ENCODE data around the gene ABCD1. TPM values are rescaled to one million over a fixed set of nuclear protein-coding genes. Genes with fewer than 3 reads are reported as not detected.

The ABCD1 gene
- total and polyA plus RNA-seq, 4 donors: 4.0 to 10.8 (median 7.6) TPM

DNA sequence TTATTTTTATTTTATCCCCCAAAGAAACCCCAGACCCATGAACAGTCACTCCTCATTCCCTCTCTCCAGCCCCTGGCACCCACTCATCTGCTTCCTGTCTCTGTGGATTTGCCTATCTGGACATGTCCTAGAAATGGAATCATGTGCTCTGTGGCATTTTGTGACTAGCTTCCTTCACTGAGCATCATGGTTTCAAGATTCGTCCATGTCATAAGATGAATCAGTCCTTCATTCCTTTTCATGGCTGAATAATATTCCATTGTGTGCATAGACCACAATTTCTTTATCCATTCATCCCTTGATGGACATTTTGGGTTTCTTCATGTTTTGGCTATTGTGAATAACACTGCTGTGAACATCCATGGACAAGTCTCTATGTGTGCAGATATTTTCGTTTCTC is 10.2 kb downstream of the ABCD1 start:
- Histone ChIP-seq H3K9me3 (ENCODE audit: control insufficient read depth in 4 of 4, low read length in 3 of 4) (no peaks in the 10 kb centered on the region), H3K4me3 (ENCODE audit: low read depth in 1 of 3, low read length in 3 of 3) (no peak overlapping the region), H3K4me1 (ENCODE audit: control insufficient read depth in 4 of 4, insufficient read depth in 4 of 4, low read length in 3 of 4) (peaks cover 0 to 8% (median 4%) of the 10 kb centered on the region in 4 donors), H3K9ac (ENCODE audit: low read depth in 1 of 2, low read length in 2 of 2) (no peak overlapping the region), H3K27me3 (ENCODE audit: control insufficient read depth in 4 of 4, insufficient read depth in 4 of 4, low read length in 3 of 4) (no peaks in the 10 kb centered on the region), H3K36me3 (ENCODE audit: control insufficient read depth in 4 of 4, insufficient read depth in 3 of 4, low read depth in 1 of 4, low read length in 3 of 4) (peaks cover 0 to 8% (median 0%) of the 10 kb centered on the region in 4 donors), H3K27ac (ENCODE audit: low read depth in 1 of 2, low read length in 2 of 2) (no peak overlapping the region)
- 94% methylated on average over 2 of the region's 2 CpGs for WGBS
- DNase-seq (ENCODE audit: low spot score): no peak
- TF ChIP-seq RXRA (IDR thresholded peaks at IDR 0.05) (no peak), FOXA1 (IDR thresholded peaks at IDR 0.05) (no peak), JUND (IDR thresholded peaks at IDR 0.05) (no peak), HNF4A (conservative IDR thresholded peaks at IDR 0.05) (no peak), SP1 (IDR thresholded peaks at IDR 0.05) (no peak), EGR1 (IDR thresholded peaks at IDR 0.05; ENCODE audit: low read depth in 2 of 2) (no peak), NR2F2 (IDR thresholded peaks at IDR 0.05) (no peak)
- TF ChIP-seq, protein P1, sequence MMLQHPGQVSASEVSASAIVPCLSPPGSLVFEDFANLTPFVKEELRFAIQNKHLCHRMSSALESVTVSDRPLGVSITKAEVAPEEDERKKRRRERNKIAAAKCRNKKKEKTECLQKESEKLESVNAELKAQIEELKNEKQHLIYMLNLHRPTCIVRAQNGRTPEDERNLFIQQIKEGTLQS (IDR thresholded peaks at IDR 0.05): no peak
- TF ChIP-seq, protein P2, sequence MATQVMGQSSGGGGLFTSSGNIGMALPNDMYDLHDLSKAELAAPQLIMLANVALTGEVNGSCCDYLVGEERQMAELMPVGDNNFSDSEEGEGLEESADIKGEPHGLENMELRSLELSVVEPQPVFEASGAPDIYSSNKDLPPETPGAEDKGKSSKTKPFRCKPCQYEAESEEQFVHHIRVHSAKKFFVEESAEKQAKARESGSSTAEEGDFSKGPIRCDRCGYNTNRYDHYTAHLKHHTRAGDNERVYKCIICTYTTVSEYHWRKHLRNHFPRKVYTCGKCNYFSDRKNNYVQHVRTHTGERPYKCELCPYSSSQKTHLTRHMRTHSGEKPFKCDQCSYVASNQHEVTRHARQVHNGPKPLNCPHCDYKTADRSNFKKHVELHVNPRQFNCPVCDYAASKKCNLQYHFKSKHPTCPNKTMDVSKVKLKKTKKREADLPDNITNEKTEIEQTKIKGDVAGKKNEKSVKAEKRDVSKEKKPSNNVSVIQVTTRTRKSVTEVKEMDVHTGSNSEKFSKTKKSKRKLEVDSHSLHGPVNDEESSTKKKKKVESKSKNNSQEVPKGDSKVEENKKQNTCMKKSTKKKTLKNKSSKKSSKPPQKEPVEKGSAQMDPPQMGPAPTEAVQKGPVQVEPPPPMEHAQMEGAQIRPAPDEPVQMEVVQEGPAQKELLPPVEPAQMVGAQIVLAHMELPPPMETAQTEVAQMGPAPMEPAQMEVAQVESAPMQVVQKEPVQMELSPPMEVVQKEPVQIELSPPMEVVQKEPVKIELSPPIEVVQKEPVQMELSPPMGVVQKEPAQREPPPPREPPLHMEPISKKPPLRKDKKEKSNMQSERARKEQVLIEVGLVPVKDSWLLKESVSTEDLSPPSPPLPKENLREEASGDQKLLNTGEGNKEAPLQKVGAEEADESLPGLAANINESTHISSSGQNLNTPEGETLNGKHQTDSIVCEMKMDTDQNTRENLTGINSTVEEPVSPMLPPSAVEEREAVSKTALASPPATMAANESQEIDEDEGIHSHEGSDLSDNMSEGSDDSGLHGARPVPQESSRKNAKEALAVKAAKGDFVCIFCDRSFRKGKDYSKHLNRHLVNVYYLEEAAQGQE (IDR thresholded peaks at IDR 0.05): no peak

DNA sequence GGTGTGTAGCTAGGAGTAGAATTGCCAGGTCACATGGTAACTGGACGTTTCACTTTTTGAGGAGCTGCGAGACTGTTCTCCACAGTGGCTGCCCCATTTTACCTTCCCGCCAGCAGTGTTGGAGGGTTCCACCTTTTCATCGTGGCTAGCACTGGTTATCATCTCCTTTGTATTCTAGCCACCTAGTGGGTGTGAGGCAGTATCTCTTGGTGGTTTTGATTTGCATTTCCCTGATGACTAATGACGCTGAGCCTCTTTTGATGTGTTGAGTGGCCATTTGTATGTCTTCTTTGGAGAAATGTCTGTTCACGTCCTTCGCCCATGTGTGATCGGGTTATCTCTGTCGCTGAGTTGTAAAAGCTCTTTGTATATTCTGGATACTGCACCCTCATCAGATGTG is 10.6 kb downstream of the ABCD1 start:
- no peak for DNase-seq (ENCODE audit: low spot score)
- Histone ChIP-seq H3K36me3 (ENCODE audit: control insufficient read depth in 4 of 4, insufficient read depth in 3 of 4, low read depth in 1 of 4, low read length in 3 of 4) (peaks cover 0 to 8% (median 1%) of the 10 kb centered on the region in 4 donors), H3K27me3 (ENCODE audit: control insufficient read depth in 4 of 4, insufficient read depth in 4 of 4, low read length in 3 of 4) (no peaks in the 10 kb centered on the region), H3K9ac (ENCODE audit: low read depth in 1 of 2, low read length in 2 of 2) (no peak overlapping the region), H3K9me3 (ENCODE audit: control insufficient read depth in 4 of 4, low read length in 3 of 4) (no peaks in the 10 kb centered on the region), H3K27ac (ENCODE audit: low read depth in 1 of 2, low read length in 2 of 2) (no peak overlapping the region), H3K4me1 (ENCODE audit: control insufficient read depth in 4 of 4, insufficient read depth in 4 of 4, low read length in 3 of 4) (peaks cover 0 to 8% (median 2%) of the 10 kb centered on the region in 4 donors), H3K4me3 (ENCODE audit: low read depth in 1 of 3, low read length in 3 of 3) (no peak overlapping the region)
- no peak for TF ChIP-seq HNF4A (conservative IDR thresholded peaks at IDR 0.05)
- no peak for TF ChIP-seq GABPA (IDR thresholded peaks at IDR 0.05 in 1 of 2, conservative IDR thresholded peaks at IDR 0.05 in 1 of 2)
- no peak for TF ChIP-seq SP1 (IDR thresholded peaks at IDR 0.05)
- no peak for TF ChIP-seq TAF1 (conservative IDR thresholded peaks at IDR 0.05)
- no peak for TF ChIP-seq RAD21 (IDR thresholded peaks at IDR 0.05)
- TF ChIP-seq, protein P3, sequence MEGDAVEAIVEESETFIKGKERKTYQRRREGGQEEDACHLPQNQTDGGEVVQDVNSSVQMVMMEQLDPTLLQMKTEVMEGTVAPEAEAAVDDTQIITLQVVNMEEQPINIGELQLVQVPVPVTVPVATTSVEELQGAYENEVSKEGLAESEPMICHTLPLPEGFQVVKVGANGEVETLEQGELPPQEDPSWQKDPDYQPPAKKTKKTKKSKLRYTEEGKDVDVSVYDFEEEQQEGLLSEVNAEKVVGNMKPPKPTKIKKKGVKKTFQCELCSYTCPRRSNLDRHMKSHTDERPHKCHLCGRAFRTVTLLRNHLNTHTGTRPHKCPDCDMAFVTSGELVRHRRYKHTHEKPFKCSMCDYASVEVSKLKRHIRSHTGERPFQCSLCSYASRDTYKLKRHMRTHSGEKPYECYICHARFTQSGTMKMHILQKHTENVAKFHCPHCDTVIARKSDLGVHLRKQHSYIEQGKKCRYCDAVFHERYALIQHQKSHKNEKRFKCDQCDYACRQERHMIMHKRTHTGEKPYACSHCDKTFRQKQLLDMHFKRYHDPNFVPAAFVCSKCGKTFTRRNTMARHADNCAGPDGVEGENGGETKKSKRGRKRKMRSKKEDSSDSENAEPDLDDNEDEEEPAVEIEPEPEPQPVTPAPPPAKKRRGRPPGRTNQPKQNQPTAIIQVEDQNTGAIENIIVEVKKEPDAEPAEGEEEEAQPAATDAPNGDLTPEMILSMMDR (IDR thresholded peaks at IDR 0.05; ENCODE audit: low read depth, low read length, missing input control): no peak
- no peak for TF ChIP-seq FOXA1 (IDR thresholded peaks at IDR 0.05)
- TF ChIP-seq, protein P2 (IDR thresholded peaks at IDR 0.05): no peak
- TF ChIP-seq NR2F2 (IDR thresholded peaks at IDR 0.05): no peak
- no peak for TF ChIP-seq EGR1 (IDR thresholded peaks at IDR 0.05; ENCODE audit: low read depth in 2 of 2)
- TF ChIP-seq HNF4G (IDR thresholded peaks at IDR 0.05): no peak
- no peak for TF ChIP-seq JUND (IDR thresholded peaks at IDR 0.05)
- TF ChIP-seq, protein P1 (IDR thresholded peaks at IDR 0.05): no peak
- TF ChIP-seq RXRA (IDR thresholded peaks at IDR 0.05): no peak
- TF ChIP-seq, protein P4, sequence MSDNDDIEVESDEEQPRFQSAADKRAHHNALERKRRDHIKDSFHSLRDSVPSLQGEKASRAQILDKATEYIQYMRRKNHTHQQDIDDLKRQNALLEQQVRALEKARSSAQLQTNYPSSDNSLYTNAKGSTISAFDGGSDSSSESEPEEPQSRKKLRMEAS (IDR thresholded peaks at IDR 0.05): no peak
- TF ChIP-seq FOXA2 (IDR thresholded peaks at IDR 0.05): no peak
- 89% methylated on average over 9 of the region's 9 CpGs for WGBS

Measured in liver (tissue), 9 donors.